Thyroid gland (tissue), 4 donors: ENCODE measurements around the gene PIK3CD. TPM values are rescaled to one million over a fixed set of nuclear protein-coding genes. Genes with fewer than 3 reads are reported as not detected.

Experiments used
- DNase-seq, 2 donors: peaks; one replicate each; pipeline ENCODE4 v3.0.0-alpha.2; 2019
- H3K27ac ChIP-seq, 3 donors: fragments of 200-600 bp; sonication (generic); 1 replicate in 2 of 3; 2 replicates in 1 of 3; pipeline ENCODE4 v1.5.1; 2016 to 2019; ENCODE audit warnings: mild to moderate bottlenecking in 1 of 3, moderate library complexity in 1 of 3
- H3K27me3 ChIP-seq: fragments of 200-600 bp; sonication (generic); one replicate; pipeline ENCODE4 v1.5.1; 2019
- H3K36me3 ChIP-seq, 2 donors: fragments of 200-600 bp; sonication (generic); one replicate each; pipeline ENCODE4 v1.5.1; 2016 to 2019
- H3K4me1 ChIP-seq, 2 donors: fragments of 200-600 bp; sonication (generic); one replicate each; pipeline ENCODE4 v1.5.1; 2017 to 2019
- H3K4me3 ChIP-seq, 3 donors: fragments of 200-600 bp; sonication (generic); replicated peaks in 1 of 3; 1 replicate in 2 of 3; 2 replicates in 1 of 3; pipeline ENCODE4 v1.5.1; 2016; ENCODE audit warnings: mild to moderate bottlenecking in 1 of 3
- H3K9me3 ChIP-seq: fragments of 200-600 bp; sonication (generic); one replicate; pipeline ENCODE4 v1.5.1; 2017
- POLR2A ChIP-seq, 2 donors: fragments of 450-650 bp; IDR thresholded peaks; one replicate each; pipeline ENCODE4 v1.6.1; 2017; ENCODE audit warnings: antibody characterized with exemption in 2 of 2, mild to moderate bottlenecking in 2 of 2, moderate library complexity in 1 of 2
- WGBS, 2 donors: methylation state at CpG; one replicate each; pipeline ENCODE4 v1.1.5; 2017; 5-methylcytosine and 5-hydroxymethylcytosine counted together
- intact Hi-C: fragments of 100-400 bp; cut with DNase I; formaldehyde crosslinking; loops from one replicate; pipeline ENCODE4 v1.15.1; 2023
- total RNA-seq, 4 donors: library from RNA; depleted of rRNA; stranded (reverse); fragments of >200 nt; gene quantifications; one replicate each; pipeline ENCODE4 v1.2.3, GENCODE V29; 2016
- TF ChIP-seq, protein P1 (sequence below), 6 experiments: fragments of 200-600 bp in 3 of 6; fragments of 450-650 bp in 3 of 6; sonication (generic) in 3 of 6; IDR thresholded peaks; one replicate each; pipeline ENCODE4 v1.5.1; 2016 to 2019; ENCODE audit warnings: antibody characterized with exemption in 6 of 6, mild to moderate bottlenecking in 2 of 6, inconsistent platforms in 1 of 6, moderate library complexity in 1 of 6

The PIK3CD gene
- total RNA-seq, 4 donors from 2014 or later: 5.9 to 9.5 (median 7.7) TPM

DNA sequence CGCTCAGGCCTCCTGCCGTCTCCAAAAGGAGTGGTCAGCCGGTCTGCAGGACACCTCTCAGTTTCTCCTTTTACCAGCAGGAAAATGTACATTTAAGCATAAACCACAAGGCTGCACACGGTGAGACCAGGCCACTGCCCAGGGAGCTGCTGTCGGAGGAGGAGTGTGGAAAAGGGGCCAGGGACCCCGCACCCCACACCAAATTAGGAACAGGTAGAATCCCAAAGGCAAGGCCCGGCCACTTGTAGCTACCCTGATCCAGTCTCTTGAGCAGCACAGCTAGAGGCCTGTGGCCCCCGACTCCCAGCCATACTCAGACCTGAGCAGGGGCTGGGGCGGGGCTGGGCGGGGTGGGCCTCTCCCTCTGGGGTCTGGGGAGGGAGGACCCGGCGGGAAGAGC, 78.0 kb downstream of the PIK3CD start:
- no peak for DNase-seq
- peaks cover 57 to 68% of the 10 kb centered on the region in 2 donors for H3K36me3 ChIP-seq
- H3K27ac ChIP-seq: no peak overlapping the region
- intact Hi-C loops: no loop called here
- H3K4me1 ChIP-seq: no peaks in the 10 kb centered on the region
- no peaks in the 10 kb centered on the region for H3K27me3 ChIP-seq
- WGBS, 2 donors: 86 to 94% methylated on average over 10 to 12 of the region's 12 CpGs
- TF ChIP-seq POLR2A (IDR thresholded peaks at IDR 0.05): no peak
- TF ChIP-seq, protein P1, sequence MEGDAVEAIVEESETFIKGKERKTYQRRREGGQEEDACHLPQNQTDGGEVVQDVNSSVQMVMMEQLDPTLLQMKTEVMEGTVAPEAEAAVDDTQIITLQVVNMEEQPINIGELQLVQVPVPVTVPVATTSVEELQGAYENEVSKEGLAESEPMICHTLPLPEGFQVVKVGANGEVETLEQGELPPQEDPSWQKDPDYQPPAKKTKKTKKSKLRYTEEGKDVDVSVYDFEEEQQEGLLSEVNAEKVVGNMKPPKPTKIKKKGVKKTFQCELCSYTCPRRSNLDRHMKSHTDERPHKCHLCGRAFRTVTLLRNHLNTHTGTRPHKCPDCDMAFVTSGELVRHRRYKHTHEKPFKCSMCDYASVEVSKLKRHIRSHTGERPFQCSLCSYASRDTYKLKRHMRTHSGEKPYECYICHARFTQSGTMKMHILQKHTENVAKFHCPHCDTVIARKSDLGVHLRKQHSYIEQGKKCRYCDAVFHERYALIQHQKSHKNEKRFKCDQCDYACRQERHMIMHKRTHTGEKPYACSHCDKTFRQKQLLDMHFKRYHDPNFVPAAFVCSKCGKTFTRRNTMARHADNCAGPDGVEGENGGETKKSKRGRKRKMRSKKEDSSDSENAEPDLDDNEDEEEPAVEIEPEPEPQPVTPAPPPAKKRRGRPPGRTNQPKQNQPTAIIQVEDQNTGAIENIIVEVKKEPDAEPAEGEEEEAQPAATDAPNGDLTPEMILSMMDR (IDR thresholded peaks at IDR 0.05): no peak
- no peak overlapping the region for H3K4me3 ChIP-seq
- no peaks in the 10 kb centered on the region for H3K9me3 ChIP-seq

DNA sequence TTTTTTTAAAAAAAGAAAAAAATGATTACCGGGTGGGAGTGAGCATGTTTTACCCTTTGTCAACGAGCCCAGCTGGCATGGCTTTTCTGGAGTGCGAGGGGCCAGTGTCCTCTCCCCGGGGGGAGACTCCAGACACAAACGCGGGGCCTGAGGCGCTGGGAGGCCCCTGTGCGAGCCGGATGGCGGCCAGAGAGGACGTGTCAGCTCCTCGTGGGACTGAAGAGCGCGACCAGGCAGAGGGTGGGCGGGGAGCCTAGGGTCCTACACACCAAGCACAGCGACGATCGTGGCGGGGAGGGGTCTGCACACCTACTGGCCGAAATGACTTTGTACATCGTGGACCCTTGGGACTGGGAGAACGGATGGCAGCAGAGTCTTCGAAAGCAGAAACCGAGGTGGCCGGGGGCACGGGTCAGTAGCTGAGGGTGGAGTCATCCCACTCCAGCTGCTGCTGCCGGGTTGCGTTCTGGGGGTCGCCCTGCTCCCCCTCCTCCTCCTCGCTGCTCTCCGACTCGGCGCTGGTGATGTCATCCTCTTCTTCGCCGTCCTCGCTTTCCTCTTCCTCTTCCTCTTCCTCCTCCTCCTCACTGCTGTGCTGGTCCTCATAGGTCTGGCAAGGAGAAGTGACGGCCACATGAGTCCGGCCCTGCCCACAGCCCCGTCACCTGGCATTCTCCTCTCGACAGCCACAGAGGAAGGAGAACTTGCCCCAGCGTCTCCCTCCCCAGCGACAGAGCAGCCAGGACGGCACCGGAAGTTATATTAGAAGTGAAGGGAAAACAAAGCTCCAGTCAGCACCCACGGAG, 78.8 kb downstream of the PIK3CD start:
- no peak overlapping the region for H3K27ac ChIP-seq
- DNase-seq: no peak
- peaks cover 65 to 76% of the 10 kb centered on the region in 2 donors for H3K36me3 ChIP-seq

GRCh38 chr1:9731051-9731537, 79.6 kb downstream of the PIK3CD start:
- no peak for DNase-seq
- intact Hi-C loops: no loop called here
- no peaks in the 10 kb centered on the region for H3K27me3 ChIP-seq
- no peaks in the 10 kb centered on the region for H3K9me3 ChIP-seq
- H3K4me1 ChIP-seq: no peaks in the 10 kb centered on the region
- WGBS, 2 donors: 97 to 98% methylated on average over 18 to 31 of the region's 31 CpGs
- no peak overlapping the region for H3K27ac ChIP-seq
- no peak for TF ChIP-seq POLR2A (IDR thresholded peaks at IDR 0.05)
- TF ChIP-seq, protein P1 (IDR thresholded peaks at IDR 0.05): no peak
- H3K4me3 ChIP-seq: no peak overlapping the region
- peaks cover 71 to 84% of the 10 kb centered on the region in 2 donors for H3K36me3 ChIP-seq

More for the DNA sequence above, 78.8 kb downstream of the PIK3CD start:
- Histone ChIP-seq H3K9me3 (no peaks in the 10 kb centered on the region), H3K27me3 (no peaks in the 10 kb centered on the region), H3K4me3 (no peak overlapping the region), H3K4me1 (no peaks in the 10 kb centered on the region)
- intact Hi-C loops: no loop called here
- TF ChIP-seq POLR2A (IDR thresholded peaks at IDR 0.05): no peak
- WGBS, 2 donors: 88 to 91% methylated on average over 45 of the region's 45 CpGs

GRCh38 chr1:9731561-9731960, 80.0 kb downstream of the PIK3CD start:
- WGBS, 2 donors: 96 to 99% methylated on average over 14 to 18 of the region's 18 CpGs
- Histone ChIP-seq H3K27me3 (no peaks in the 10 kb centered on the region), H3K9me3 (no peaks in the 10 kb centered on the region), H3K36me3 (peaks cover 71 to 88% of the 10 kb centered on the region in 2 donors), H3K4me1 (no peaks in the 10 kb centered on the region), H3K4me3 (no peak overlapping the region), H3K27ac (no peak overlapping the region)
- no peak for DNase-seq
- intact Hi-C loops: no loop called here
- TF ChIP-seq, protein P1 (IDR thresholded peaks at IDR 0.05): no peak
- no peak for TF ChIP-seq POLR2A (IDR thresholded peaks at IDR 0.05)

DNA sequence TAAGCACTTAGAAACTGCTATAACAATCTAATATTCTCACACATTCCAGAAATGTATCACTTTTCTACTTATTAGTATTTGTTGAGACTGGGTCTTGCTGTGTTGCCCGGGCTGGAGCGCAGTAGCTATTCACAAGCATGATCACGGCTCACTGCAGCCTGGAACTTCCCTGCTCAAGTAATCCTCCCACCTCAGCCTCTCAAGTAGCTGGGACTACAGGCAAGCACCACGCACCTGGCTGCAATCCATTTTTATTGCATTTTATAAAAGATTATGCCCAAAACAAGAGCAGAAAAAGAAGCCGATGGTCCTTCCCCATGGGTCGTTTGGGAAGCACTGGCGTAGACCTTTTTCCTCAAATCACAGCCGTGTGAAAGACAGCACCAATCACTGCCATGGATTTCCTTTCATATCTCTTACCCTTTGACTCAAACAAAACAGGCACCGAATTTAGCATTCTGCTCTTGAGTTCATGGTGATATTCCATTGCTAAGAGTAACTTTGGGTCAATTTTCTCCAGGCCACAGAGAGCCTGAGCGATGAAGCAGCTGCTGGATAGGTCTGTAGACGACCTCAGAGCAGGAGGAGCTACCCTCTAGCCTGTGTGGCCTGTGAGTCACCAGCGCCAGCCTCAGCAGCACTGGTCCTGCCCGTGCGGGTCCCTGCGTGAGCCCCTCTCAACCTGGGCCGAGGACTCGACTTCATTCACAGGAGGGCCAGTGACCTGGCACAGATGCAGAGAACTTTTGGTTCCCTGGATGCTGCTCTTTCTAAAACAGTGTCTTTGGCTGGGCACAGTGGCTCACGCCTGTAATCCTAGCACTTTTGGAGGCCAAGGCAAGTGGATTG, 80.8 kb downstream of the PIK3CD start:
- no peak for TF ChIP-seq POLR2A (IDR thresholded peaks at IDR 0.05)
- TF ChIP-seq, protein P1 (IDR thresholded peaks at IDR 0.05): no peak
- Histone ChIP-seq H3K9me3 (no peaks in the 10 kb centered on the region), H3K27ac (no peak overlapping the region), H3K4me3 (no peak overlapping the region), H3K36me3 (peaks cover 70 to 87% of the 10 kb centered on the region in 2 donors), H3K4me1 (no peaks in the 10 kb centered on the region), H3K27me3 (no peaks in the 10 kb centered on the region)
- 95 to 97% methylated on average over 18 of the region's 18 CpGs for WGBS, 2 donors
- no peak for DNase-seq
- intact Hi-C loops: no loop called here
